Brain pericyte (primary cell): ENCODE measurements around the gene MYH10.
"Not testable (repeated sequence)": the region's sequence is repeated elsewhere in the genome, so short reads cannot be mapped to it uniquely, and the experiment has no call there.

Experiments
- DNase-seq: peaks from one replicate; pipeline ENCODE4 v3.0.0-alpha.2; 2012; ENCODE audit warnings: low read depth, low spot score

Gene MYH10

DNA sequence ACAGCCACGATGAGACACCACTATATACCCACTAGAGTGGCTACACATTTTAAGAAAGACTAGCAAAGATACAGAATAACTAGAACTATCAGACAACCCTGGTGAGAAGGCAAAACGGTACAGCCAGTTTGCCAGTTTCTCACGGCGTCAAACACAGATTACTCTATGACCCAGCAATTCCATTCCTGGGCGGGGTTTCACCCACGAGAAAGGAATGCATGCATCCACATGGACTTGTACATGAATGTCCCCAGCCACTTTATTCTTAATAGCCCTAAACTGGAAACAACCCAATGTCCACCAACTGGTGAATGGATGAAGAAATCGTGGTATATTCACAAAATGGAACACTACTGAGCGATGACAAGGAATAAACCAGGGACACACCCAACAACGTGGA lies 74.5 kb downstream of the MYH10 start:
- no peak for DNase-seq

GRCh38 chr17:8555062-8555461 lies 75.5 kb downstream of the MYH10 start:
- DNase-seq, result no peak

- no peak for DNase-seq
These were observed 77.8 kb downstream of the MYH10 start for GRCh38 chr17:8552577-8553320.

DNA sequence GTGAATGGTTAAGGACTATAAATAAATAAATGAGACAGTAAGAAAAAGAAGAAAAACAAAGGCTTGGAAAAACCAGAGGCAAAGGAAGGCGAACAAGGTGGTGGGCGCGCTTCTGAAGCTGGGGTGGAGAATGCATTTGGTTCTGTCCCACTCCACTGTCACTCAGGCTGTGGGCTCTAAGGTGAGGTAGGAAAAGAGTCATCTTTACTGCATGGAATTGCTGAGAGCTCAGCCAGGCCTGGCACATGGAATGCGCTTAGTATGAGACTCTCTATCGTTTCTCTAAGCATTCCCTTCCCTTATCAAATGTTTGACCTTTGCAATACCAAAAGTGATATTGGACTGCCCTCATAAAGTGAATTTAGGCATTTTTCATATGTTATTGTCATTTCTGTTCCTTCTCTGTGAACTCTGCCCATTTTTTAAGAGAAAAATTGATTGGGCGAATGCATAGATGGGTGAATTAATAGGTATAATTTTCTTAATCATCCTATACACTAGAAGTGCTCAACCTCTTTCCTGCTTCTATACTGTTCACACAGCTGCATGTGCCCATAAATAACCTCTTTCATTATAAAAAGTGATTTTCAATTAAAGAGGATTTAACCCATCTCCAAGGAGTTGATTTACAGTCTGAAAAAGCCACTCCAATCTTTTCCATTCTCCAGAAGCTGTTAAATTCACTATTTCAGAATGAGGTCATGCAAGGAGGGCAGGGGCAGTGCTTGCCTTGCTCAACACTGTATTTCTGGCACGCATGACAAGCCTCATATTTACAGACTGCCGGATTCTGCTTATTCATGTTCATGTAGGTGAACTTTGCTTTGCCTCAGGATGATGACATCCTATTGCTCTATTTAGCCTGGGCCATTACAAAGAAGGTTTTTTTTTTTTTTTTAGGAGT lies 87.7 kb downstream of the MYH10 start:
- no peak for DNase-seq

DNA sequence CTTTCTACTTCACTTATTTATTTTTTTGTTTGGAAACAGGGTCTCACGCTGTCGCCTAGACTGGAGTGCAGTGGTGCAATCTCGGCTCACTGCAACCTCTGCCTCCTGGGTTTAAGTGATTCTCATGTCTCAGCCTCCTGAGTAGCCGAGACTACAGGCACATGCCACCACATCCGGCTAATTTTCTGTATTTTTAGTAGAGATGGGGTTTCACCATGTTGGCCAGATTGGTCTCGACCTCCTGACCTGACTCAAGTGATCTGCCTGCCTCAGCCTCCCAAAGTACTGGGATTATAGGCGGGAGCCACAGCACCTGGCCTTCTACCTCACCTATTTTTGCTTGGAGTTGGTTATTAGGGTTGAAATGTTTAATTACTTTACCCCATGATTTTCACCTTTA lies 90.5 kb downstream of the MYH10 start:
- not testable (repeated sequence) for DNase-seq

DNA sequence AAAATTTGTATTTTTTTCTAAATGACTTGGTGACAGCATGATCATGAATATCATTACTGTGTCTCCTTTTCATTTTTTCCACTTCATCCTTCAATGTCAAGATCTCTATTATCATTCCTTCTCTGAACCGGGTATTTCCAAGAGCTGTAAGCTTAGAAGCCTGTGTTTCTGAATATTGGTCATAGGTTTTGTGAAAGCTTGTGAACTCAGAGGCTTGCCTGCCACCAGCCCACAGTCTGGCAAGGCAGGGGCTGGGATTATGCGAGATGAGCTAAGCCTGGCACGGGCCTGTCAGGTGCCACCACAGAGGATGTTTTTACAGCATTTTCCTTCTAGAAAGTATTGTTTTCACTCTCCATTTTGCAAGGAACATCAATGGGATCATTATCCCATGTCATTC lies 92.8 kb downstream of the MYH10 start:
- DNase-seq, result no peak

DNA sequence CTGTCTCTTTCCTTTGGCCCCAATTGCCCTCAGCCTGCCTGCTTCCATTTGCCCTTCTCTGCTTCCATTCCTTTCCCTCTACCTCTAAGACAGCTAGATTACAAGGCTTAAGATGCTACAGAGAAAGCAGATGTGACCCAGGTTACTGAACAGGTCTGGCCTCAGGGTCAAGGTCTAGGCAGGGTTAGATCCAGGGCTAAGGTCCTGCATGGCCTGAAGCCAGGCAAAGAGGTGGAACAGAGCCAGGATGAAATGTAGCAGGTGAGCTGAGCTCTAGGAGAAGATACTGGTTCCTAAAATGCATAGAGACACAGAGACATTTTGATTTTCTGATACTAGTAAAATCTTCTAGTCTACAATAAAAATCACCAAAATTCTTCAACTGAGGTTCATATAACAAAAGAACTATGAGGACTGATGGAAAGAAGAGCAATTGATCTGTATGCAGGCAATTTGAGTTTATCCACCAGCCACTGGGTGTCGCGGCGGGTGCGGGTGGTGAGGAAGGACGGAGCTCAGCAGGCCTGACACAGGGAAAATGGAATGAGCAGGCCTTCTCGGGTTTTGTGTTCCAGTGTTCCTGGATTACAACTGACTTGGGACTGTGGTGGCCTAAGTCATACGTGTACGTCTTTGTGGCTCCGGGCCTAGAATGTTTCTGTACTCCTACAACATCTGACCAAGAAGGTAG lies 95.9 kb downstream of the MYH10 start:
- DNase-seq, result no peak

GRCh38 chr17:8532021-8532420 lies 98.5 kb downstream of the MYH10 start:
- DNase-seq, result no peak

DNA sequence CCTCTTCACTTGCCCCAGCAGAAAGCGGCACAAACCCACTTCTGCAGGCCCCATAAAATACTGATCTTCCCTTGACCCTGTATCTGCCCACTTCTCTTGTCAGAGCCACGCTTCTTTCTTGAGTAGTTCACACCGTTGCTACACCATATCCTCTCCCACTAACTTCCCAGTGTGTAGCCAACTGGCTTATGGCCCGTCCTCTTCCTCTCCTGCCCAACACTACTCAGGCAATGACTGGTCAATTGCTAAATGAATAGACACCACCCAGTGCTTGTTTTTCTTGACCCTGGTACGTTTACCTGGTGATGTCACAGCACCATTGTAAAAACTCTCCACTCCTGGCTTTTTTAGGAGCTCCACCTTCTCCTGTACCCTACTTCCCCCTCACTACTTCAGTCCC lies 107.9 kb downstream of the MYH10 start:
- no peak for DNase-seq

DNA sequence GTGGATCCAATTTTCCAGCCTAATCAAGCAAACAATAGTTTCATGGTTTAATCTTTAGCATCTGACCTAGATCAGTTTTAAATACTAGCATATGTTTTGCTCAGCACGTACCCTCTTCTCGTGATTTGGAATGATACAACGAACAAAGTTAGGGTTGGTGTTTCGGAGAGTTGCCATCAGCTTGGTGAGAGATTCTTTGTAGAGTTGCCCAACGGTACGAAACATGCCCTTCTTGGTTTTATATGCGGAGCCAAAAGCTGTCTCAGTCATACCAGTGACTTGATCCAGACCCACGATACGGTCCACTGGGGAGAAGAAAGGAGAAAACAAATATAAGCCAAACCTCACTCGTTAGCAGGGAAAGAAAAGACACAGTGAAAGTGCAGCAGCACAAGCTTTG lies 109.5 kb downstream of the MYH10 start:
- DNase-seq, result no peak

GRCh38 chr17:8518850-8519249 lies 111.7 kb downstream of the MYH10 start:
- no peak for DNase-seq

DNA sequence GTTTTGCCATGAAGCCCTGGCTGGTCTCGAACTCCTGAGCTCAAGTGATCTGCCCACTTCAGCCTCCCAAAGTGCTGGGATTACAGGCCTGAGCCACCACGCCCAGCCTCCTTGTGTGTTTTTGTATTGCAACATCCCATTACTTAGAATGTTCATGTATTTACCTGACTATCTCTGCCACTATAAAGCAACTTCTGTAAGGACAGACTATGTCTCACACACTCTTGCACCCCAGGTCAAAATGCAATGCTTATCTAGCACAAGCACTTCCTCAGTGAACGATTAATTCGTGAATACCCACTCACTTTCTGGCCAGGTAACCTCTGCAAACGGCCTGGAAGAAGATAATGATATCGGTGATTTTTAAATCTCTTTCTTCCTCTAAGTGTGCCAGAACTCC lies 112.2 kb downstream of the MYH10 start:
- no peak for DNase-seq

GRCh38 chr17:8514801-8515200 lies 115.7 kb downstream of the MYH10 start:
- no peak for DNase-seq

DNA sequence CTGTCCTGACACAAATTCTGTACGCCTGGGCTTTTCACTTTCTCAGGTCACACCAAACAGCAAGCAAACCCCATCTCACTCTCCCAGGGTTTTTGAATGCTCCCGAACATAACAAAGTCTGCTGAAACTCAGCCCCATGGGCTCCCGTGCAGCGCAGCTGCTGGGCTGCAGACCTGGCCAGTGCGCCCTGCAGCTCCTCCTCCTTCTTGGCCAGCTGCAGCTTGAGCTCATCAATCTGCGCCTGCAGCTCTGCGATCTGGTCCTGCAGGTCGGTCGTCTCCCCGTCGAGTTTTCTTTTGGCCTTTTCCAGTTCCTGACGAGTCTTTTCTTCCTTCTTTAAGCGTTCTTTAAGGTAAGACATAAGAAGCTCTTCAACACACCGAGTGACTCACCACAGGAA lies 124.4 kb downstream of the MYH10 start:
- no peak for DNase-seq

GRCh38 chr17:8504460-8505207 lies 125.9 kb downstream of the MYH10 start:
- DNase-seq, result no peak

DNA sequence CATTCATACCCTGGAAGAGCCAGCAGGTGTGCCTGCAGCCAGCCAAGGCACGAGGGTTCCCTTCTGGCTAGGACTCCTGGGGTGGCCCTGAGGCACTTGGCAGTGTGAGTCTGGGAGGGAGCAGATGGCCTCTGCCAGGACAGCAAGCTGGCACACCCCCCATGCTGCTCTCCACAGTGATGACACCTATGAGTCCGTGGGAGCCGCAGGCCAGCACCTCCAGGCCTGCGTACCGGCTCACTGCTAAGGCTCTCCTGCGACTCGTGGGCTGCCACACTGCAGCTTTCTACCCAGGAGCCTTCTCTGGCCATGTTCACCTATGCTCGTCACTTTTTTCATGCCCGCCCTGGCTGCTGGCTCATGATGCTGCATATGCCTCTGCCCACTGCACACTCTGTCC lies 126.7 kb downstream of the MYH10 start:
- DNase-seq, result no peak

GRCh38 chr17:8503368-8503767 lies 127.2 kb downstream of the MYH10 start:
- no peak for DNase-seq

DNA sequence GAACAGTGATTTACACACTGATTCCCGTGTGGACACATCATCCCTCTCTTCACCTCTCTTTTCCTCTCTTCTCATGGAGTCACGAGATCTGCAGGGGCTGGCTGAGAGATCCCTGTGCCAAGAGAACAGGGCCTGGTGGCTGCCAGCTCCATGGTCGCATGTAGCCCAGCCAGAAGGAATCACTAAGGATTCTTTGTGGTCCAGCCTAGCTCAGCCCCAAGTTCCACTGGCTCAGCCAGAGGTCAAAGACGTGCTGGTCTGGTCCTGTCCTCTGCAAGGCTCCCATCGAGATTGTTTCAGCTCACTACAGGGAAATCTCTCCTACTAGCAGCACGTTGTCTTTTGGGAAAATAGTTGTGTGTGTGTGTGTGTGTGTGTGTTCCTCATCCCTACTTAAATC lies 128.4 kb downstream of the MYH10 start:
- no peak for DNase-seq

DNA sequence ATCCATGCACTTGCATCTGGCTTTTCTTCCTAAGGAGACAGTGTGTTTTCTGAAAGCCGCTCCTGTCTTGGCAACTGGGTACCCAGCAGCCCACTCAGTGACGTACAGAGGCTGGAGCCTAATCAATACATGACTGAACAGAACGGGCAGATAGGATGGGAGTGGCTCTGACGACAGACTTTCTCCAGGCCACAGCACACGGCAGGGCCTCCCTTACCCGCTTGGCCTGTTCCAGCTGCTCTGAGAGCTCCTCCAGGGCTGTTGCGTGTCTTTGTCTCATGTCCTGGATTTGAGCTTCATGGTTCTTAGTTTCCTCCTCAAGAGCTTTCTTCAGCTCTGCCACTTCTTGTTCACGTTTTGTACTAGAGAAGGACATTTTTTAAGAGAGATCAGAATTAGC lies 129.9 kb downstream of the MYH10 start:
- DNase-seq, result no peak

- no peak for DNase-seq
These were observed 130.9 kb downstream of the MYH10 start for GRCh38 chr17:8499614-8500013.

- no peak for DNase-seq
These were observed 131.4 kb downstream of the MYH10 start for GRCh38 chr17:8499171-8499570.

DNA sequence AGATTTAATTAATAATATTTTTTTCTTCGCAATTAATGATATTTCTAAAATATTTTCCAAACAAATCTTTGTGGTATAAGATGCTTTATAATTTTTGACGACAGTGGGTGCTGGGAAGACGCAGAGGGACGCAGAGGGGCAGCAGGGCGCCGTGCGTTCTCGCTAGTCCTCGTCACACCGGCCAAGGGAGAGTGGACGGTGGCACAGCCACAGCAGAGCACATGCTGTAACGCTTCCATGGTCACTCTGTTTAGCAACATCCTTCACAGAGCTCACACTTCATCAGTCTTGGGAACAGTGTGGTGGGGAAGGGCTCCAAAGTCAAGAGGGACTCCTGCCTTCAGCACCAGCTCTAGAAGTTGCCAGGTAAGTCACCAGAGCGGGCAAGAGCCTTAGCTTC lies 134.4 kb downstream of the MYH10 start:
- no peak for DNase-seq
